Measurements from ENCODE around the gene TP53BP2.
"Not testable (repeated sequence)": the region's sequence is repeated elsewhere in the genome, so short reads cannot be mapped to it uniquely, and the experiment has no call there.

Gene TP53BP2

DNA sequence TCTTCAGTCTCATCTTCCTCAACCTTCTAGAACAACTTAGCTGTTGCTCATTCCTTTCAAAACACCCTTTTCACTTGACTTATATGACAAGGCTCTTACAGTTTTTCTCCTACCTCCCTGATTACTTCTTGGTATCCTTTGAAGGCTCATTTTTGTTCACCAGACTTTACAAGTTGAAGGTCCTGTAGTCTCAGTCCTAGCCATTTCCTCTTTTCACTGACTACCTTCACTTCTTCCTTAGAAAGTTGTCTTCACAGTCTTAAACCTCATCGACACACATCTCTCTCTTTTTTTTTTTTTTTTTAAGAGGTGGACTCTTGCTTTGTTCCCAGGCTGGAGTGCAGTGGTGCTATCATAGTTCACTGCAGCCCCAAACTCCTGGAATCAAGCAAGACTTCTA lies 6.6 kb upstream of the TP53BP2 start:
- no peak for DNase-seq

DNA sequence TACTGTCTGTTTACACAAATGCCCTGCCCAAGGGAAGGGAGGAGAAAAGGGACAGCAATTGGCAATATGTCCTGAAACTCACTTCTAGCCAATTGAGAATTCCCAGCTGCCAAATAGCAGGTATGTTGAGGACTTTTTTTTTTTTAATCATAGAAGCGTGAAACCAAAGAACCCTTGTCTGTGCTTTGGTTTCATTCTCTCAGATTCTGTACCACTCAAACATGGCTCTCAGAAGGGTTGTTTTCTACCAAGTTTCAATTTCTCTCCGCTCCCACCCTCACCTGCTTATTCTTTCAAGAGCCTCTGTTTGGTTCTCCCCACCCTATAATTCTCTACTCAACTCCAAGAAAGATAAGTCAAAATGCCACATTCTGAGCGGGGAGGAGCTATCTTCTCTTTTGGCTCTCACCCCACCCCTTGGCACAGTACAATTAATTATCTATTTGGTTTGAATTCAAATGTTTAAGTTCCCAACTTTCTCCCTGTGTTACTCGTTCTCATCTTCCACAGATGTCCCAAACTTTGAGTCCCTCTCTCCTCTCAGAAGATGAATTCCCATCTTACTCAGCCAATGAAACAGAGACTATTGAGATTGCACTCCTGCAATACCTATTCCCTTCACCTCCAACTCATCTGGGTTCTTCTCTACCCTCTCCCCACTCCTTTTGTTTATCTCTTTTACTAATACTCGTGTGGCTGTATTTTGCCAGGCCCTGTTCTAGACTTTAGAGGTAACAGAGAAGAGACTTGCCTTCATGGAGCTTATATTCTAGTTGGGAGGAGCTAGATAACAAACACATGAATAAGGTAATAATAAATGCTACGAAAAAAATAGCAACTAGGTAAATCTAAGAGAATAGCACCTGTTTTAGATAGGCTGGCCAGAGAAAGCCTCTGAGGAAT lies 3.9 kb upstream of the TP53BP2 start:
- no peak for DNase-seq

DNA sequence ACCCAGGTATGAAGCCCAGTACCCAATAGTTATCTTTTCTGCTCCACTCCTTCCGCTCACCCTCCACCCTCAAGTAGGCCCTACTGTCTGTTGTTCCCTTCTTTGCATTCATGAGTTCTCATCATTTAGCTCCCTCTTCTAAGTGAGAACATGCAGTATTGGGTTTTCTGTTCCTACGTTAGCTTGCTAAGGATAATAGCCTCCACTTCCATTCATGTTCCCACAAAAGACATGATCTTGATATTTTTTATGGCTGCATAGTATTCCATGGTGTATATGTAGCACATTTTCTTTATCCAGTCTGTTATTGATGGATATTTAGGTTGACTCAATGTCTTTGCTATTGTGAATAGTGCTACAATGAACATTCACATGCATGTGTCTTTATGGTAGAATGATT lies 2.8 kb upstream of the TP53BP2 start:
- DNase-seq = no peak

DNA sequence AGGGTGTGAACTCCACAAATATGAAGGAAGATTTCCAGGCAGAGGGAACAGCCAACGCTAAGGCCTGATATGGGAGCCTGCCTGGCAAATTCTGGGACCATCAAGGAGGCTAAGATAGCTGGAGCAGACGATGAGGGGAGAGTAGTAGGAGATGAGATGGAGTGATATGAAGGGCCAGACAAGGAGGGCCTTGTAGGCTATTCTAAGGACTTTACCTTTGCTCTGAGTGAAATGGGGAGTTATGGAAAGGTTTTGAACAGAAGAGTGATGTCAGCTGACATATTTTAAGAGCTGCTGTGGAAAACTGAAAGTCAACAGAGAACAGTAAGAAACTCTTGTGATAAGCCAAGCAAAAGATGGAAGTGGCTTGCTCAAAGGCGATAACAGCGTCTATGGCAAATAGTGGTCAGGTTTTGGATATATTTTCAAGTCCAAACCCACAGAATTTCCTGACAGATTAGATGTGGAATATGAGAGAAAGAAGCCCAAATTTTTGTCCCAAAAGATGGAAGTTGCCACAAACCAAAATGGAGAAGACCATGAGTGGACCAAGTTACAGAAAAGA lies 2.1 kb upstream of the TP53BP2 start:
- DNase-seq = no peak

DNA sequence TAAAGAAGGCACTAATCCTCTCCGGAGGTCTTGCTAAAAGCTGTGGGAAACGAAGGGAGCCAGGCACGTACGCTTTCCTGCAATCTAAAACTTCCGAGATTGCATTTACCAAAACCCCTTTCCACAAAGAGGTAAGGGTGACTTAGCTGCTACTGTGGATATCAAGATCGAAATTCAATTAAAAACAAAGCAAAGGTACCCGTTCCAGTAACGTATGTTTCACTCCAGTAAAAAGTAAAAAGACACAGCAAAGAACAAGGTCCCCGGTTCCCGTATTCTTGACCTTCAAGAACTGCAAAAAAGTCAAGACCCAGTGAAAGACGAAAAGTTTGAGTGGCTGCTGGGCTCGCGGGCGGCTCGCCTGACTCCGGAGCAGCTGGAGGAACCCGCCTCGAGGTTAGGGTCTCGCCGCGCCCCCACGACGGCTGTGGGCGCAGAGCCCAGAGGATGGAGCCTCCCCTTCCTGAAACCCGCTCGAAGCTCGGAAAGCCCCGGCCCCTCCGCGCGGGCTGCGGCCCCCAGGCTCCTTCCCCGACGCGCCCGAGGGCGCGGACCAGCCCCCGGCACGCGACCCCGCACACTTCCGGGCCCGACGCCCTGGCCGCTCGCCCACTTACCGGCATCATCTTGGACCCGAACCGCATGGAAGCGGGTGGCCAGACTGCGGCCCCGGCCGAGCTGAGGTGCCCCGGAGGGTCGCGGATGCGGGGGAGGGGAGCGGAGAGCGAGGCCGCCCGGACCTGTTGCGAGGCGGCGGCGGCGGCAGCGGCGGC lies 524 bp downstream of the TP53BP2 start:
- peak; percentile 72 for DNase-seq

DNA sequence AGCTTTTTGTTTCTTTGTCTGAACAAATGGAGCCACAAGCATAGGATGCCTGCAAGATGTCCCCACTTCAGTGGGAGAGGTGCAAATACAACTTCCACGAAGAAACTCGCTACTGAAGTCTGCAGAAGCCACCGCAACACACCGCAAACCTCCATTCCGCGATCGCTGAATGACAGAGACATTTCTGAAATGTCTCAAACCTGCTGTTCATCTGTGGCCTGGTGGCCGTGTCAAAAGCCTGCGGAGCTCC lies 1.0 kb downstream of the TP53BP2 start:
- DNase-seq = peak; percentile 42

DNA sequence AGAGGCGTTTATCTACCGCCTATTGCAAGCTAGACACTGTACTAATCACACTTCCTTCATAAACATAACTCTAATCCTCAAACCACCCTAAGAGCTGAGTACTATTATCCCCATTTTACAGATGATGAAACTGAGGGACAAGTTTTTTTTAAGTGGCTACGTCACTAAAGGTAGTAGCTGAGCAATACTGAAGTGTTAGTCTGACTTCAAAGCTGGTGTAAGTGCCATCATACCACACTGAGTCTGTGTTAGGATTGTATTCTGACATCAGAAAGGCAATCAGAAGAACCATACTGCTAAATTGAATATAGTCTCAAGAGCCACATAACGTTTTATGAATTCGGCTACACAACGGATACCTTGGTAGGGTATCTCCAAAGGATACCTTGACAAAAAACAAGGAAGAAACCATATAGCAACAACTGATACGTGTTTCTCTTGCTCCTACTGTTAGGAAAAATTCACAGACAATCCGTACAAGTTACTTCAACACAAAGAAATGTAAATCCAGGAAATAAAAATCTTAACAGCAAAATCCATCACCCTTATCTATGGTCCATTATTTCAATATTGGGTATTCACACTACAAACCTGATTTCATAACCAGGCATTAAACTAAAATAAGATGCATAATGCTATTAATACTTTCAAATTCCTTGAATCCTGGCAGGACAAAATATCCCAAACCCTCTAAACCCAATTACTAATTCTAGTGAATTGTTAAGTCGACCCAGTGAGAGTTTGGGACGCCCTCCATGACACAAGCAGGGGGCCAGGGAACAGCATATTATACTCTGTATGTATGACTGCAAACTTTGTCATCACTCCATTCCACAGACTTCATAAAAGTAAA lies 1.6 kb downstream of the TP53BP2 start:
- DNase-seq = peak; percentile 28

DNA sequence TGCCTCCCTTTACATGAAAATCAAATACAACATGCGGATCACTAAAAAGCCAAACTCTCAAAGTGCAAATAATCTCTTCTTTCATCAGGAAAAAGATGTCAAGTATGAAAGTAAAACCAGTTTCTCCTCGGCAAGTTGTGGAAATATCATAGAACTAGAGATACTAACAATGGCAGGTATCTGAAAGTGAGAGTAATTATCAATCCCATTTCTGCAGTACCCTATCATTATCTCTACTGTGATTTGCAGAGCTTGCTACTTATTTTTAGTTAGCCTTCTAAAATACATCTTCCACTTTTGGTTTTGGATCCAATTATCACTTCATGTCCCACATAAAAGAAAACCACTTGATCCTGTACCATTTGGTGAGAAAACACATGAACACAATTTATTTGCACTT lies 3.0 kb downstream of the TP53BP2 start:
- DNase-seq = no peak

DNA sequence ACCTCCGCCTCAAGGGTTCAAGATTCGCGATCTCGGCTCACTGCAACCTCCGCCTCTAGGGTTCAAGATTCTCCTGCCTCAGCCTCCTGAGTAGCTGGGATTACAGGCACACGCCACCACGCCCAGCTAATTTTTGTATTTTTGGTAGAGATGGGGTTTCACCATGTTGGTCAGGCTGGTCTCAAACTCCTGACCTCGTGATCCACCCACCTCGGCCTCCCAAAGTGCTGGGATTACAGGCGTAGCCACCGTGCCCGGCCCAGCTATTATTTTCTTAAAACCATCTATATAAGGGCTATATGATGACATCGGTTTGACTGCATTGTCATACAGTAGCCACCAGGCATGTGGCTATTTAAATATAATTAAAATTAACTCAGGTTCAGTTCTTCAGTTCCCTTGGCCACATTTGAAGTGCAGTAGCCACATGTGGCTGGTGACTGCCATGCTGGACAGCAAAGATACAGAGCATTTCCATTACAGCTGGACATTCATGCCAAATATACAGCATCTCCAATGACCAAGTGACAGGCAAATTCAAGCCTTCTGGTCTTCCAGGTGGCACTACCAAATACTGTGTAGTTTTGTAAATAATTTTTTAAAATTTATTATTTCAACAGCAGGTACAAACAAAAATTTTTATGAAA lies 3.6 kb downstream of the TP53BP2 start:
- DNase-seq = not testable (repeated sequence)

DNA sequence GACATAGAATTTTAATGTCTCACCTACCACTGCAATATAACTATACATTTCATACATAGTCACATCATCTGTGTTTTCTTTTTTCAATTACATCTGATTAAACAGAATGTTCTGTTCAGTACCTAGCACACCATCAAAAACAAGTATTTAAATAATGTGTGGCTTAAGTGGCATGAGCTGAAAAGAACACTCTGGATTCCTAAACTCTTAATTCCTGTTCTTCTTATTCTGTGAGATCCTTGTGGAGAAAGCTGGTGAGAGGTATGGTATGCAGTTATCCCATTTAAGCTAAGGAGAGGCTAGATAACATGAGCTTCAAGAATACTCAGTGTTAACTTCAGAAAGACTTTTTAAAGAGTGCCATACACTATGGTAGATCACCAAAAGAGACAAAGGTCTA lies 5.5 kb downstream of the TP53BP2 start:
- DNase-seq = no peak

DNA sequence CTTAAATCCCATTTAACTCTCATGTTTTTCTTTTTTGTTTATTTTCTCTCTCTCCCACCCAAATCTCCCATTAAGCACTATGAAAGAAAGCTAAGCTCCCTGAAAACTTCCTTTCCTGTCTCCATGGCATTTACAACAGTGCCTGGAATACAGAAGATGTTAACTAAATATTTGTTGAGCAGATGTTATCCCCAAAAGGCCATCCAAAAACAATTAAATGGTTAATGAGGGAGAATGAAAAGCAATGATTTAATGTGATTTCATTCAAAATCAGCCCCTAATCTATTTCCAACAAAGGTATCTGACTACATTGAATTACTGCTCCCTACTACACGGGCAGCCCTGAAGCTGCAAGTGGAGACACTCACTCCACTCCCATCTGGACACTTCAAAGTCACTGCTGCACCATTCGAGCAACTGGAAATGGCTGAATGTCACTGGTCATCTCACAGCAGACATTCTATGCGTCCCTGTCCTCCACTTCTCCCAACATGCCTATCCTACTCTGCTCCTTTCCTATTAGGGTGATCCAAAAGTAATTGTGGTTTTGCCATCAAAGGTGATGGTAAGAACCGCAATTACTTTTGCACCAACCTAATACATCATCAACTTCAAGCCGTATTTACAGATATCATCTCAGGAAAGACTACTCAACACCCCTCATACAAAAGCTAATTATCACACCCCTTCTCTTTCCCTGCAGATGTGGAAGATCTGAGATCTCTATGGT lies 7.5 kb downstream of the TP53BP2 start:
- no peak for DNase-seq

DNA sequence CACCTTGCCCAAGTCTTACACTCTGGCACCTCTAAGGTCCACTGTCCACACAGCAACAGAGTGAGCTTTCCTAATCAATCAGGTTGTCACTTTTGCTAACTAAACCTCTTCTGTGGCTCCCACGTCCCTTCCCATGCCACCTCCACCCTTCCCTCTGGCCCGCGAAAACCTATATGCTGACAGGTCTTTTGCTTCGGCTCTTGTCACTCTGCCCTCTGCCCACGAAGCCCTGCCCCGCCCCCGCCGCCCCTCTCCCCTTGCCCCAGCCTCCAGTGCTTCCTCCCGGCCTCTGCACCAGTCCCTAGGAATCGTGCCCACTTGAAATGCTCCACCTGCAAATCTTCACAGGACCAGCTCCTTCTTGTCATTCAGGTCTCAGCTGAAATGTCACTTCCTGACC lies 8.1 kb downstream of the TP53BP2 start:
- DNase-seq = no peak

DNA sequence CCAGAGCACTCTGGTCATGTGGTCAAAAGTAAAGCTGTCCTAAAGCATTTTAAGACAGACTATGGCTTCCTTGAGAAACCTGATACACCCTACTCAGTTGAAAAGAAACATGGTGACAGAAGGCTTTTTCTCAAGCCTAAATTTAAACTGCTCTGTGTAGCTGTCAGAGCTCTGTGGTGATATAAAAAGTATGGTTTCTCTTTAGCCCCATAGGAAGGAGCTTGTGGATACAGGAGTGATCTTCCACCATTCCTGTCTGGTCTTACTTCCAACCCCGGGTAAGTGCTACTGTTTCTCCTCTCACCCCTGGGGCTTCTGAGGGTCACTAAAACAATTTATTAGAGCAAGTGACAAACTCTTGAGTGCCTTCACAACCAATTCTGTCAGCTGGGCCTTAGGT lies 8.5 kb downstream of the TP53BP2 start:
- no peak for DNase-seq

DNA sequence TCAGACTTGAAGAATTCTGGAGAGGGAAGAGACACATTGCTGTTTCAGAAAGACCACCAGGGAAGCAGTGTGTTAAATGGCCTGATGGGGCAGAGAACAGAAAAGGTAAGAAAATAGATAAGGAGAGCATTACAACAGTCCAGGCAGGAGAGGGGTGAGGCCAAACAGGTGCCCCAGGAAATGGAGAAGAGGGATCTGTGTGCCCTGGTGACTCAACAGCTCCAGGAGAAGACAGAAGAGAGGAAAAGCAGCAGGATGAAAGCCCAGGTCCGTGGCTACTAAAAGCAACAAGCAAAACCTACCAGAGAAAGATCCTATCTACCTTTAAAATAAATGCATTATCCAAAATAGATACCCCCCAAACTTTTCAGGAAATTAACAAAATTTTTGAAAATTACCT lies 9.2 kb downstream of the TP53BP2 start:
- no peak for DNase-seq

DNA sequence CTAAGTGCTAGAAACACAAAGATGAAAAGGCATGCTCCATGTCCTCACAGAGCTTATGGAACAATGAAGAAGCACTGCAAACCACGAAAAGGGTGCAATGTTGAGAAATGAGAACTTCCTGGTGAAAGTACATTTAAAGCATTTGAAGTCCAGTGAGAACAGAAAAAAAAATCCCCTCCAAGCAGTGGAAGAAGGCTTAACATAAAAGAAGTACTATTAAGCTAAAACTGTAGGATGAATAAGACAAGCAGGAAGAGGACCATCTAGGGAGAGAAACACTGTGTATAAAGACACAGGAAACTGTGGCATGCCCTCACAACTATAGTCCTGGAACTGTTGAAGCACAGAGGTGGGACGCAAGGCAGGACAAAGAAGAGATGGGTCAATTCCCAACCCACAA lies 10.0 kb downstream of the TP53BP2 start:
- DNase-seq = no peak

DNA sequence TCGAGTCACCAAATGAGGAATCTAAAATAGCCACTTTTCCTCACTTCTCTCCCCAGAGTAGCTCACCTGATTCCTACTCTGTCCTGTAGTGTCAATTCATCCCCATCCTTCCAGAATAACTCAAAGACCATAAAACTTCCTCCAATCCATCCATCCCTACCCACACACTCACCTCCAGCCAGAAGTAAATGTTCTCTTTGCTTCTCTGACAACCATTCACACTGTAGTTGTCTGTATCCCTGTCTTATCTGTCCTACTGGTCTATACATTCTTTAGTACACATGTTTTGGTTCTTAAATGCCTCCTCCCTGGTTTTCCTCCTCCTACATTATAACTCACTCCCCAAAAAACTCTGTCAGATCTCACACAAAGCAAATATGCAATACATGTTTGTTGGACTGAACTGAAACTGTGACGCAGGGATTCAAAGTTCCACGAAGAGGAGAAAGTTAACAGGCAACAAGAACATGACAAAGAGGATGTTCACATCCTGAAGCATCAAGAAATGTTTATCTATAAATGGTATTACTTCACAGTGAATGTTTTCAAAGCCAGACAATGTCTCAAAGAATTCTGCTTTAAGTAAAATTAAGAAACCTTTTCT lies 11.0 kb downstream of the TP53BP2 start:
- DNase-seq = no peak

DNA sequence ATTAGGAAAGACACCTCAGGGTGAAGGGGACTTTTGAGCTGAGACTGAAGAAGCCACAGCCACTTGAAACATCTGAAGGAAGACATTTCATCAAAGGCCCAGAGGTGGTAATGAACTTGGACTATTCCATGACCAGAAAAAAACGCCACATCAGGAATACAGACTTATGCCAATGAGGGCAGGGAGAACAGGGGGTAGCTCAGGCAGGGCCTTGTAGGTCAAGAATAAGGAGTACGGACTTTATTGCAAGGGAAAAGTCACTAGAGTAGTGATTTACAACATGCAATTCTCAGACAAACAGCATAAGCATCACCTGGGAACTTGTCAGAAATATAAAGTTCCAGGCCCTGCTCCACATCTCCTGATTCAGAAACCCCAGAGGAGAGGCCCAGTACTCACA lies 11.8 kb downstream of the TP53BP2 start:
- no peak for DNase-seq

DNA sequence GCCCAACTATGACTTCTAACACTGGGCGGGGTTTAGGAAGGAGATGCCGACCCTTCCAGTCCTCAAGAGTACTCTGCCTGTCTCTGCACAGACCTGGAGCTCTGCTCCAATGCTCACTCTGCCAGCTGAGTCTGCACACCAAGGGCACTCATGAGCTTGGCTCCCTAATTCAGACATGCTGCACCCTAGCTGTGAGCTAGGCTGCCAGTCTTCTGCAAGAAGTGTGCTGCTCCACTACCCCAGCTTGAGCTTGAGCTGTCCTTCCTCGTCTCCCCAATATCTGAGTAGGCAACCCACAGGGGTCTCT lies 13.2 kb downstream of the TP53BP2 start:
- no peak for DNase-seq

DNA sequence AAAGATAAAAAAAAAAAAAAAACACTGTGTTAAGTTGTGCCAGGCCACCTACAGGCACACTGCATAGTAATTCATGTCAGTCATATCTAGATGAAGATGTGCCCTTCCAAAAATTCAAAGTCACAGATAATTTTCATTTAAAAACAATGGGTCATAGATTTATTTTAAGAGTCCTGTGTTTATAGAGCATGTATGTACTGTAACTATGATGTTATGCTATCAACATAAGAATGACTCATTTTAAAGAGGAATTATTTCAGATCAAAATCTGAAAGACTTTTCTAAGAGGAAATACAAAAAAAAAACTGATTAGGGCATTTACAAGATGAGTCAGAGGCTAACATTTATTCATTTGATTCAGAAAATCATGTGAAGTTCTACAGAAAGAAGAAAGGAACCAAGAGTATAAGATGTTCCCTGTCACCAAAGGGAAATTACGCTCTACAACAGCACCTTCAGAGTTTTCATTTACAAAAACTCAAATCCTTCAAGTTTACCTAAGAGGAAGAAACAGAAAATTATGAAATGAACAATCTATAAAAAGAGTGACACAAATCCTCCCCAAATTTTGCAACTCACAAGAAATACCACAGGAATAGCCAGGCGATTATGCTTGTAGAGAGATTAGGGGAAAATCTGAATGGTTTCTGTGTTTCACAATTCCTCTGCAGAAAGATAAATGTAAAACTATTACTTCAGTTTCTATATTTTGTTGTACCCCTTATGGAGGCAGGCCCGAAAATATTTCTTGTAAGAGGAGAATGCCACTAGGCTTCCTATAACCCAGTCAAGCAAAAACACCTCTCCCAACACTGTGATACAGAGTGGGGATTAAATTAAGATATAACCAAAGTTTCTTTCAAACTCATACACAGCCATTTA lies 13.8 kb downstream of the TP53BP2 start:
- DNase-seq = peak; percentile 46

DNA sequence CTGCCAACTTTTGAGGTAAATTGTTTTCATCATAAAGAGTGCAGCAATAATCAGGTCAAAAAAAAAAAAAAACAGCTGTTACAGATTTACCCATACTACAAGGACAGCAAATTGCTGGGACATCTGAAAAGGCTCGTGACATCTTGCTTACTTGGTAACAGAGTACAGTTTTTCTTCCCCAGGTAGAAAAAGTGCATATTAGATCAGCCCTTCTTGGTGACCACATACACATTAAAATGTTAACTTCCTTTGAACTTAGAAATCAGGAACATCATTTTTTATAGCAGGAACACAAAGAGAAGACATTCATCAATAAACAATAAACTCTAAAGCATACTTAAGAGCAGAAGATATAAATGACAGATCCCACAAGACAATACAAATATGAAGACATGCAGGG lies 16.1 kb downstream of the TP53BP2 start:
- no peak for DNase-seq
